RWPE2 (cell line): ENCODE measurements around the gene YES1.

Source experiments
- ATAC-seq: fragments of 200-7000 bp; cut with Tn5 transposase; 3 replicates; pipeline ENCODE4 v1.9.1; 2021; ENCODE audit warnings: low read depth
- DNase-seq: peaks from one replicate; pipeline ENCODE4 v3.0.0-alpha.2; 2020; ENCODE audit warnings: low spot score
- H3K27ac ChIP-seq: fragments of 450-650 bp; 2 replicates; pipeline ENCODE4 v1.5.1; 2017; ENCODE audit warnings: mild to moderate bottlenecking; ENCODE audit not compliant: poor library complexity, severe bottlenecking
- H3K27me3 ChIP-seq: fragments of 250-450 bp; sonication (Bioruptor Pico); 2 replicates; pipeline ENCODE4 v1.5.1; 2021; ENCODE audit warnings: mild to moderate bottlenecking, moderate library complexity; ENCODE audit not compliant: insufficient read depth, poor library complexity, severe bottlenecking
- H3K36me3 ChIP-seq: fragments of 250-450 bp; sonication (Bioruptor Pico); 2 replicates; pipeline ENCODE4 v1.5.1; 2020; ENCODE audit warnings: low read depth, mild to moderate bottlenecking, moderate library complexity
- H3K4me1 ChIP-seq: fragments of 250-450 bp; sonication (Bioruptor Pico); 2 replicates; pipeline ENCODE4 v1.5.1; 2021; ENCODE audit warnings: mild to moderate bottlenecking, moderate library complexity; ENCODE audit not compliant: insufficient read depth, poor library complexity, severe bottlenecking
- H3K4me3 ChIP-seq: fragments of 250-450 bp; sonication (Bioruptor Pico); 2 replicates; pipeline ENCODE4 v1.5.1; 2021; ENCODE audit warnings: mild to moderate bottlenecking, moderate library complexity; ENCODE audit not compliant: severe bottlenecking
- H3K9me3 ChIP-seq: fragments of 250-450 bp; sonication (Bioruptor Pico); 2 replicates; pipeline ENCODE4 v1.5.1; 2021; ENCODE audit warnings: mild to moderate bottlenecking, moderate library complexity; ENCODE audit not compliant: severe bottlenecking
- TF ChIP-seq, protein P1 (sequence below): fragments of 450-650 bp; IDR thresholded peaks from one replicate; pipeline ENCODE4 v1.5.1; 2017; ENCODE audit warnings: mild to moderate bottlenecking, moderate library complexity; ENCODE audit not compliant: poor library complexity, severe bottlenecking

YES1 gene

DNA sequence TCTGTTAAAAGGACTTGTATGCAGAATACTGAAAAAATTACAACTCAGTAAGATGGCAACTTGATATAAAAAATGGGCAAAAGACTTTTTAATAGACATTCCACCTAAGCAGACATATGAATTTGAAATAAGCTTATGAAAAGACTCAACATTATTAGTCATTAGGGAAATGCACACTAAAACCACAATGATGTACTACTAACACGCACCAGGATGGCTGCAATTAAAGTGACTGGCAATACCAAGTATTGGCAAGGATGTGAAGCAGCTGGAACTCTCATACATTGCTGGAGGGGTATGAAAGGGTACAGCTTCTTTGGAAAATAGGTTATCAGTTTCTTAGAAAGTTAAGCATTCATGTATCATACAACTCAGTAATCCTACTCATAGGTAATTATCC is 96.4 kb downstream of the YES1 start:
- DNase-seq: no peak
- Histone ChIP-seq H3K27me3 (no peaks in the 10 kb centered on the region), H3K27ac (peak overlapping the region; percentile 45), H3K9me3 (no peaks in the 10 kb centered on the region), H3K4me3 (no peak overlapping the region), H3K36me3 (peaks cover 5% of the 10 kb centered on the region), H3K4me1 (peaks cover 12% of the 10 kb centered on the region)
- TF ChIP-seq, protein P1, sequence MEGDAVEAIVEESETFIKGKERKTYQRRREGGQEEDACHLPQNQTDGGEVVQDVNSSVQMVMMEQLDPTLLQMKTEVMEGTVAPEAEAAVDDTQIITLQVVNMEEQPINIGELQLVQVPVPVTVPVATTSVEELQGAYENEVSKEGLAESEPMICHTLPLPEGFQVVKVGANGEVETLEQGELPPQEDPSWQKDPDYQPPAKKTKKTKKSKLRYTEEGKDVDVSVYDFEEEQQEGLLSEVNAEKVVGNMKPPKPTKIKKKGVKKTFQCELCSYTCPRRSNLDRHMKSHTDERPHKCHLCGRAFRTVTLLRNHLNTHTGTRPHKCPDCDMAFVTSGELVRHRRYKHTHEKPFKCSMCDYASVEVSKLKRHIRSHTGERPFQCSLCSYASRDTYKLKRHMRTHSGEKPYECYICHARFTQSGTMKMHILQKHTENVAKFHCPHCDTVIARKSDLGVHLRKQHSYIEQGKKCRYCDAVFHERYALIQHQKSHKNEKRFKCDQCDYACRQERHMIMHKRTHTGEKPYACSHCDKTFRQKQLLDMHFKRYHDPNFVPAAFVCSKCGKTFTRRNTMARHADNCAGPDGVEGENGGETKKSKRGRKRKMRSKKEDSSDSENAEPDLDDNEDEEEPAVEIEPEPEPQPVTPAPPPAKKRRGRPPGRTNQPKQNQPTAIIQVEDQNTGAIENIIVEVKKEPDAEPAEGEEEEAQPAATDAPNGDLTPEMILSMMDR: no peak
- ATAC-seq: peak; percentile 61

DNA sequence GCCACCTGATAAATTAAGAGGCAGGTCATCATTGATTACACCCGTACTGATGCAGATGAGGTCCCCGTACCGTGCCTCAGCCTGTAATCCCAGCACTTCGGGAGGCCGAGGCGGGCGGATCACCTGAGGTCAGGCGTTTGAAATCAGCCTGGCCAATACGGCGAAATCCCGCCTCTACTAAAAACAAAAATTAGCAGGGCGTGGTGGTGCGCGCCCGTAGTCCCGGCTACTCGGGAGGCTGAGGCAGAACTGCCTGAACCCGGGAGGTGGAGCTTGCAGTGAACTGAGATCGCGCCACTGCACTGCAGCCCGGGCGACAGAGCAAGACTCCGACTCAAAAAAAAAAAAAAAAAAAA is 98.9 kb downstream of the YES1 start:
- no peak for ATAC-seq
- Histone ChIP-seq H3K4me3 (peak overlapping the region; percentile 56), H3K9me3 (no peaks in the 10 kb centered on the region), H3K27ac (no peak overlapping the region), H3K27me3 (no peaks in the 10 kb centered on the region), H3K4me1 (peaks cover 13% of the 10 kb centered on the region), H3K36me3 (peaks cover 20% of the 10 kb centered on the region)
- TF ChIP-seq, protein P1: no peak
- no peak for DNase-seq

DNA sequence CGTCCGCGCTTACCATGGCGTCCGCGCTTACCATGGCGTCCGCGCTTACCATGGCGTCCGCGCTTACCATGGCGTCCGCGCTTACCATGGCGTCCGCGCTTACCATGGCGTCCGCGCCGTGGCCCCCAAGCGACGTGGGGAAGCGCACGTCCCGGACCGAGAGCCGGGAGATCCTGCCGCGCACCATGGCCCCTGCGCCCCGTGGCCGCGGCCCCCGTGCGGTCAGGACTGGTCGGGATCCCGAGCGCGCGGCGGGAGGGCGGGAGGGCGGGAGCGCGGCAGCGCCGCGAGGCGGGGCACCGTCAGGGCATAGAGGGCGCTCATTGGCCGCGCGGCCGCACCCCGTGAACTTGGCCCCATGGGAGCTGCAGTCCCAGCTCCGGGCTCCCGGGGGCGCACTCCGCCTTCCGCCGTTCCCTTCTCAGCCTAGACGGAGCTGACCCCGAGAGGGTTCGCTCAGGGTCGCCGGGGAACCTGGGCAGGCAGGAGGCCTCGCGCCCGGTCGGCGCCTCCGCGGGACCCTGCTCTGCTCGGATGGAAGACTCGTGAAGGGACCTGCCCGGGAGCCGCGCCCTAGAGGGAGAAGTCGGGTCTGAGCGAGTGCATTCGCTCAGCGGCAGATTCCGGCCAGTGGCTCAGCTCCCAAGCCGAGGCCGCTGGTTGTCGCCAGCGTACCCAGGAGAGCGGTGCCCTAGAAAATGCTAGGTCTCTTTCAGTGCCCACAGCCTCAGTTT is 99.5 kb downstream of the YES1 start, which contains the start of gene ENOSF1:
TSS of gene ENOSF1 (minus strand) at position 230 of the 734 bp plus-strand sequence. CDS start at position 187, 43 bp downstream.
- DNase-seq (peak; percentile 72), ATAC-seq (peak; percentile 89)
- Histone ChIP-seq H3K9me3 (no peaks in the 10 kb centered on the region), H3K27me3 (no peaks in the 10 kb centered on the region), H3K36me3 (peaks cover 21% of the 10 kb centered on the region), H3K4me3 (peak within 1 kb of the TSS; percentile 56), H3K27ac (peak within 1 kb of the TSS; percentile 62), H3K4me1 (peaks cover 13% of the 10 kb centered on the region)
- TF ChIP-seq, protein P1: peak; percentile 77

DNA sequence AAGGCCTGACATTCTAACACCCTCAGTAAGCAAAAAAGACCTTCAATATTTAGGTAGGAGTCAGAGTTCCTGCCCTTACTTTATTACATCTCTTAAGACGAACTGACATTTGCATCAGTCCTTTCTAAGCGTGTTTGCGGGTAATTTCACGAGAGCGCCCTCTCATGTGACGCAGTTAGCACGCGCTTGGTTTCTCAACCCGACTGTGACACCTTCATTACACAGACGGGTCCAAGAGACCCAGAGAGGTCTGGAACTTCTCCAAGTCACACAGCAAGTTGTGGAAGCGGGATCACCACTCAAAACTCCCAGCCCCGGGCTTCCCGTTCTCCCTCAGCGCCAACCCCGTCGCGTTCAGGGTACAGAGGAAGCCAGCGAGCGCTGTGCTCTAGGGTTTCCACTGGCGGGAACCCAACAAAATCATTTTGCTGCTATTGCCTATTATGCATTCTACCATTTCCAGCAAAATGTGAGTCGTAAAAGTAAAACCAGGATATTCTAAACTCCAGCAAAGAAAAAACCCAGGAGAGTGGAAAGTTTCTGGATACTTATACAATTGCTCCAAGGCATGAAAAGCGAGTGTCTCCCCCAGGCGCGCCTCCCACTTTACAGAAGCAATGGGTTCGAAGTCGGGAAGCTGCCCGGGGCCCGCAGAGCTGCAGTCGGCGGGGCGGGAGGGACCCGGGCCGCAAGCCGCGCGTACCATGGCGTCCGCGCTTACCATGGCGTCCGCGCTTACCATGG is 100.2 kb downstream of the YES1 start:
- Histone ChIP-seq H3K9me3 (no peaks in the 10 kb centered on the region), H3K4me1 (peaks cover 13% of the 10 kb centered on the region), H3K27ac (peak overlapping the region; percentile 62), H3K36me3 (peaks cover 21% of the 10 kb centered on the region), H3K27me3 (no peaks in the 10 kb centered on the region), H3K4me3 (peak overlapping the region; percentile 56)
- ATAC-seq (peak; percentile 22; the same call in 2 of the 3 replicates), DNase-seq (no peak)
- TF ChIP-seq, protein P1: no peak

DNA sequence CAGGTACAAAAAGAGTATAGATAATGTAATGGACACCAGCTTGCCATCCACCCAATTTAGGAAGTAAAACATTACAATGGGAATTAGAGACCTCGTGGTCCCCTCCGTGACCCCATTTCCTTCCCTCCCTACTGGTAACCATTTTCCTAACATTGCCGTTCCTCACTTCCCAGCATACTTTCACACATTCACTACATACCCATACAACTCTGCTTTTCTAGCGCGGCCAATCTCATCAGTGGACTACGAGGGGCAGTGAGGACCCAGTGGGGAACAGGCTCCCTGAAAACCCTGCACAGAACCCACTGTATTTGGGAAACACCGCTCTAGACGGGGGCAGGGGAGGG is 100.8 kb downstream of the YES1 start:
- DNase-seq: no peak

More for the DNA sequence above, 100.8 kb downstream of the YES1 start:
- Histone ChIP-seq H3K4me1 (peaks cover 13% of the 10 kb centered on the region), H3K4me3 (peak overlapping the region; percentile 56), H3K9me3 (no peaks in the 10 kb centered on the region), H3K27me3 (no peaks in the 10 kb centered on the region), H3K36me3 (peaks cover 24% of the 10 kb centered on the region), H3K27ac (peak overlapping the region; percentile 62)
- TF ChIP-seq, protein P1: no peak
- peak; percentile 3; the same call in 2 of the 3 replicates for ATAC-seq
